ENCODE measurements around the gene MAGI1.

The MAGI1 gene

GRCh38 chr3:66010739-66011655 is 27.7 kb downstream of the MAGI1 start:
- no peak for DNase-seq

- no peak for DNase-seq
These were observed 28.4 kb downstream of the MAGI1 start for GRCh38 chr3:66010348-66010738.

DNA sequence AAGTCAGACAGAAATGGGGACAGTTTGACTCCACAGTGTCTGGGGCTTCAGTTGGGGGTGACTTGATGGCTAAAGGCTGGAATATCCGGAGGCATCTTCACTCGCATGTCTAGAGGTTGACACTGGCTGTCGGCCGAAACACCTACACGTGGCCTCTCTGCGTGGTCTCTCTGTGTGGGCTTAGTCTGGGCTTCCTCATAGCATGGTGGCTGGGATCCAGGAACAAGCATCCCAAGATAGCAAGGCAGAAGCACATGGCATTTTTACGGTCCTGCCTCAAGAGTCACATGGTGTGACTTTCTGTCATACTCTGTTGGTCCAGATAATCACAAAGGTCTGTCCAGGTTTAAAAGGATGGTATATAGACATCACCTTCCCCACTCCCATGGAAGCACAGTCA is 34.5 kb downstream of the MAGI1 start:
- no peak for DNase-seq

- DNase-seq, result no peak
These were observed 37.1 kb downstream of the MAGI1 start for GRCh38 chr3:66001626-66002025.

GRCh38 chr3:66000506-66000905 is 38.2 kb downstream of the MAGI1 start:
- DNase-seq, result no peak

GRCh38 chr3:65999606-66000005 is 39.1 kb downstream of the MAGI1 start:
- DNase-seq, result no peak

DNA sequence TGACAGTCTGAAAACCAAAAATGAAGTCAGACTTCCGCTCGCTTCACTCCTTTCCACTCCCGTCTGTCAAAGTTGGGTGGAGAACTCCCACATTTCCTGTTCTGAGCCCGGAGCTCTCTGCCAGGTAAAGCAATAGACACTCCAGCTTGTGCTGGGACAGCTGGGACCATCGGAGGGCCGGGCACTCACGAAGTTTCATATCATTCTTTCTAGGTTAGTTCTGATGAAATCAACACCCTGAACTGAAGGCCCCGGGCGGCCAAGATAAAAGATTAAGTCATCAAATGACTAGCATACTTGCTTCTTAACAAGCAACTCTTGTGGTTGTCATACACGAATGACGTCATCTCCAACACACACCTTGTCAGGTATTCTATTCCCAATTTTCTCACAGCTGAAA is 42.1 kb downstream of the MAGI1 start:
- DNase-seq, result no peak

- DNase-seq, result no peak
These were observed 43.2 kb downstream of the MAGI1 start for GRCh38 chr3:65995515-65995914.

DNA sequence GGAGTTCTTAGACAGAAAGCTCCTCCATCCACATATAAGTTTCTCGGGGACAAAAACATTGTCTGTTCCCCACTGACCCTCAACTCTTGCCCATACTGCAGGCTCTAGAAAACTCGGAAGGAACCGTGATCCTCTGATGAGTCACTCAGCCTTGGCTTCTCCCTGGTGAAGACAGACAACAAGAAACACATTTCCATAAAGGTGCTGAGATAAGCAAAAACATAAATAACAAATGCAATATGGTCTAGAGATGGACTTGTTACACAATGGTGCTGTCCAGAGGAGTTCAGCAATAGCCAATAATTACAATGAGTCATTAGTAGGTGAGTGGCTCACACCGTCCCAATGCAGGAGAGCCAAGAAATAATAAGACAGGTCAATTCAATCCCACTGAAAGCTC is 43.7 kb downstream of the MAGI1 start:
- no peak for DNase-seq

GRCh38 chr3:65993134-65993900 is 45.4 kb downstream of the MAGI1 start:
- DNase-seq, result no peak

DNA sequence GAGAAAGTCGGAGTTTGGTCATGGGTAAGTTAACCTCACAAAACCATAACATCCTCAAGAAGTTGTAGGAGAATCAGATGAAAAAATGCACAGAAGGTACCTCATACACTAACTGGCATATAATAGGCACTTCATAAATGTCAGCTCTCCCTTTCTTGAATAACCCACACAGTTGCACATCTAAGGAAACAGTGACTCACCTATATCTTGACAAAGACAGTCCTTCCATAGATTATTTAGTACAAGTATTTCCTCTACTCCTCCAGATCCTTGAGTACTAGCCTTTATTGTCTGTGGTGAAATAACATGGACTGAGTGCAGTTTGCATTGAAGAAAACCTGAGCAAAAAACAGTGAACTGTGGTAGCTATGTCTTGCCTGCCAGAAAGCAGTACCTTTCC is 46.6 kb downstream of the MAGI1 start:
- no peak for DNase-seq

GRCh38 chr3:65988411-65989180 is 50.1 kb downstream of the MAGI1 start:
- no peak for DNase-seq

GRCh38 chr3:65986285-65986684 is 52.4 kb downstream of the MAGI1 start:
- DNase-seq, result no peak

GRCh38 chr3:65984975-65985374 is 53.7 kb downstream of the MAGI1 start:
- no peak for DNase-seq

DNA sequence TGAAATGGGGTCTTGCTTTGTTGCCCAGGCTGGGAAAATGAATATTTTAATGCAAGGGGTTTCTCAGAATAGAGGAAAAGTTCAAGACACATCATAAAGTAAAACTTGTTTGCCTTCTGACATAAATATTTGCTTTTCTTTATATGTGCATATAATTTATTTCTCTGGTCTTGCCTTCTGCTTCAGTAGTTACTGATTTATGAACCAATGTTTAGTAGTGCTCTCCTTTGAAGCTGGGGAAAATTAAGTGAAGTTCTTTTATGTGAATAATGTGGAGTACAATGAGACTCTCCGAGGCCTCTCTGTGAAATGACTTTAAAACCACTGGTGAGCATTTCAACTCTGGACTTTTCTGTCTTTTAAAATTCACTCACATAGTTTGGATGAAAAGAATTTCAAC is 55.6 kb downstream of the MAGI1 start:
- DNase-seq, result no peak

DNA sequence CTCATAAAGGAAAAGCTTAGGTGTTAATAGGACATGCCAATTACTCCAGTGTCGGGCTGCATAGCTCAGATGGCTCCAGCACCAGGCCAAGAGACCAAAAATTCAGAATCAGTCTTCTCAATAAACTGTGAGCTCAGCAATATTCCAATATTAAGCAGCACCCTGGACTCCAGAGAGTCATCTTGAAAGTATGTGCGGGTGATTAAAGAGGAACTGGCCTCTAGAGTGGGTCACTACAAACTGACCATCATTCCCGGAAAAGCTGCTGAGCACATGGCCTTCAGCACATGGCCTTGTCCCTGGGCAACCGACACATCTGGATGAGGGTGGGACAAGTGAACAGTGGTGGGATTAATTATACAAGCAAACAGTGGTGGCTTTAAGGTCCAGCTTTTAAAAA is 59.0 kb downstream of the MAGI1 start:
- no peak for DNase-seq

DNA sequence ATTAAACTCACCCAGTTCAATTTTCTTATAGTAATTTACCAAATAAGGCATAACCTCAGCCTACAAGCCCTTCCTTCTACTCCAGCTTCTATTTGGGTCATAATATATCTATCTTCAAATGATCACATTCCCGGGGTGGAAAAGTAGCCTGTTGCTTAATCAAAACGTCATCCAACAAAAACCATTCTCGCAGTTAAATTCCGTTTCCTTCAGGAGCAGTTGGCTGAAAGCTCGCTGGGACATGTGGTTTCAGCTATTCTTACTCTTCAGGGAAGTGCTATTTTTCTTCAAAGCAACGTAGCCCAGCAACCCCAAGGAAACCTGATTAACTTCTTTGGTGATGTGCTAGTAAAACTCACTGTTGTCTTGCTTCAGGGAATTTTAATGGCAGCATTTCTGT is 59.6 kb downstream of the MAGI1 start:
- DNase-seq, result no peak

- no peak for DNase-seq
These were observed 60.6 kb downstream of the MAGI1 start for GRCh38 chr3:65978116-65978515.

GRCh38 chr3:65975032-65975431 is 63.7 kb downstream of the MAGI1 start:
- no peak for DNase-seq

DNA sequence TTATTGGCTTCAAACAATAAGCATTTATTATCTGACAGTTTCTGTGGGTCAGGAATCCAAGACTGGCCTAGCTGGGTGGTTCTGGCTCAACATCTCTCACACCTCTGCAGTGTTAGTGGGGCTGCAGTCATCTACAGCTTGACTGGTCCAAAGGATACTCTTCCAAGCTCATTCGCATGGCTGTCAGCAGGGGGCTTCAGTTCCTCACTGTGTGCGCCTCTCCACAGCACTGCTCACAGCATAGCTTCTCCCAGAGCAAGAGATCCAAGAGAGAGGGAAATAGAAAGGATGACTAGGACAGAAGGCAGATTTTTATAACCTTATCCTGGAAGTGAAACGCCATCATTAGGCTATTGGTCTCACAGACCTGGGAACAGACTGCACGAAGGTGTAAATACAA is 64.2 kb downstream of the MAGI1 start:
- DNase-seq, result no peak

- no peak for DNase-seq
These were observed 66.0 kb downstream of the MAGI1 start for GRCh38 chr3:65972765-65973164.

DNA sequence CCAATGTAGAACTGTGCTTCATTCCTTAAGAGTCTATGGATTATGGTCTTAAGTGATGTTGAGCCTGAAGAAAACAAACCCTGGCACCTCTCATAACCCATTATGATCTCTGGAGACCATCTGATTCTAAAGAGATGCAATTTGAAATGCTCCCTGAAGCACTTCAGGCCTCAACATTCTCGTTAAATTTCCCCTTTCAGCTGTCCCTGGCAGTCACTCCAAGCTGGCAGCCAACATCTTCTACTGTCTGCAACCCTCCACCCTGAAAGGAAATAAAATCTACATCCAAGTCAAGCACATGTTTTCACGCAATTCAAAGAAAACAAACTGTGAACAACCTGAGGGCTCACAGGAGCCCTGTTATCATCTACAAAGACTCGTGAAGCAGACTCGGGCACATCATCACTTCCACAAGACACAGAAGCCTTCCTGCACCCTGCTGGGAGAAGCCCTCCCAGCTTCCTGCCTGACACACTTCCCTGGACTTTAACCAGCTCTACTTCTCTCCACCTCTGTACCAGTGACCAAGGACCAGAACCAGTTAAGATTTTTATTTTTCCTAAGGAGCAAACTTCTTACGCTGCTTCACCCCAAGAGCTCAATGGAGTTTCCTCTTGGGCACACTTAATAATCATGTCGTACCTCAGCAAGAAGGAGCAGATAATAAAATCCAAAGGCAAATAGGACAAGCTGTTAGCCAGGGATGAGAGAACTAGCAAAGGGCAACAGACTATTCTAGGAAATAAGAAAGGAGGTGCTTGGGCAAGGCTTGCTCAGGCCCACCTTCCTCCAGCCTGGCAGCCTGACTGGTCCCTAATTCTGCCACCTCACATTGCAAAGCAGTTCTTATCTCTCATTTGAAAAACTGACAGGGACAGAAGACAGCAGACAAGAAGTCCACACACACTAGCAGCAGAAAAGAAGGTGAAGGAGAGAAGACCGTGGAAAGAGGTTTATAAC is 67.1 kb downstream of the MAGI1 start:
- DNase-seq, result no peak

Measured in CD4-positive, alpha-beta T cell treated with Interleukin-12 subunit alpha and Interleukin-12 subunit beta, for 1 hour (primary cell).